CD4-positive, alpha-beta T cell treated with Interleukin-6 at 100 ng/mL for 8 hours (primary cell): ENCODE results near the gene TMEM178B.
"Not testable (repeated sequence)": the region's sequence is repeated elsewhere in the genome, so short reads cannot be mapped to it uniquely, and the experiment has no call there.

Experiments used
- DNase-seq: peaks from one replicate; pipeline ENCODE4 v3.0.0-alpha.2; 2020; ENCODE audit warnings: mixed read lengths, low spot score

Gene TMEM178B

DNA sequence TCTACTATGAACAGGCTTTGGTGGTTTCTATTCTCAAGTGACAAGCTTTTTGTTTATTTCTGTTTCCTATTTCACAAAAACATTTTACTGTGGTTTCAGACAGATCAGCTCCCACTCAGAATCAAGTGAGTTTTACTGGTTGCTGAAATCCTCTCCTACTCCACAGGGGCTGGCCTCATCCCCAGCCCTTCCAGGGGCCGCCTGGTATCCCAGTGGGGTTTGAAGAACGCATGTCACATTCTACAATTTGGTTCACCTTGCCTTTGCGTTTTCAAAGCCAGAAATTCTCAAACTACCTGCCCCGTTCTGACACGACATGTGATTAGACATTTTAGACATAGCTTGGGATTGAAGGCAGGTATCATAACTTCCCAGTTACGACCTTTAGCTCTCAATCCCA, 316.5 kb downstream of the TMEM178B start:
- DNase-seq = no peak

DNA sequence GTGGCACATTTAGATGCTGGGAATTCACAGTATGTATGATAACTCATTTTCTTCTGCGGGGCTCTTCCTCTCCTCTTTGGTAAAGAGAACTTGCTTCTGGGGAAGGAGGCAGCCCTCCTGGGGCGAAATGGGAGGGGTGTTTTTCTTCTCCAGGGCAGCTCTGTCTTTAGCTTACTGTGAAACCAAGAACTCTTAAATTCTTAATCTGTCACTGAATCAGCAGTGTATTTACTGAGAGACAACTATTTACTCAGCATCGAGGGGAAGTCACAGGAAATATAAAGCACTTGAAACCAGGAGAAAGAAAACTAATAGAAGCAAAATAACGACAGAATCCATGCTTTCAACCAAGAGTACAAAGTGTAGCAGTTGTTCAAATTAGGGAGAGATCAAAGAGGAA, 319.2 kb downstream of the TMEM178B start:
- no peak for DNase-seq

GRCh38 chr7:141397236-141398163, 323.6 kb downstream of the TMEM178B start:
- no peak for DNase-seq

DNA sequence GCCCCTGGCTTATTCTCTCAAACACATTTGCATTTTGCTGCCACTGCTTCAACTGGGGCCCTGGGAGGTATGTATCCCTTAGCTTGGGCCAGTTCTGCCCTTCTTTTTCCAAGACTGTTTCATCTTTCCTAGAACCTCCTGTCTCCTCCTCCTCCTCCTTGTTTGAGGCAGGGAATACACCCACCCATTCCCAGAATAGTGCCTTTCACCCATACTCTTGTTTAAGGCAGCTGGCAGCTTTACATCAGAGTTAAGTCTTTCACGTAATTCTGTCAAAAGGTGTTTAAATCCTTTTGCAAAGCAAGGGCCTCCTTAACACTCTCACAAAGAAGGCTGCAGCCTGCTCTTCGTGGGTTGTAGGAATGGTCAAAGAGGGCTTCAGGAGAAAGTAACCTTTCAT, 326.5 kb downstream of the TMEM178B start:
- DNase-seq = no peak

- DNase-seq = no peak
These were observed 328.6 kb downstream of the TMEM178B start for GRCh38 chr7:141402277-141402996.

DNA sequence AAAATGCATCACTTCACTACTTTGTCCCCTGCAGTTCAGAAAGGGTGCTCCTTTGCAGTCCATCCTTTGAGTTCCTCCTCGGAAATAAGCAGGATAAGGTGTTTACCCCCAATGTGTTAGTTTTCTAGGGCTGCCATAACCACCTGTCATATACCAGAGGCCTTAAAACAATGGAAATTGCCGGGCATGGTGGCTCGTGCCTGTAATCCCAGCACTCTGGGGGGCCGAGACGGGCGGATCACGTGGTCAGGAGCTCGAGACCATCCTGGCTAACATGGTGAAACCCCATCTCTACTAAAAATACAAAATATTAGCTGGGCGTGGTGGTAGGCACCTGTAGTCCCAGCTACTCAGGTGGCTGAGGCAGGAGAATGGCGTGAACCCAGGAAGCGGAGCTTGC, 330.0 kb downstream of the TMEM178B start:
- DNase-seq = not testable (repeated sequence)

DNA sequence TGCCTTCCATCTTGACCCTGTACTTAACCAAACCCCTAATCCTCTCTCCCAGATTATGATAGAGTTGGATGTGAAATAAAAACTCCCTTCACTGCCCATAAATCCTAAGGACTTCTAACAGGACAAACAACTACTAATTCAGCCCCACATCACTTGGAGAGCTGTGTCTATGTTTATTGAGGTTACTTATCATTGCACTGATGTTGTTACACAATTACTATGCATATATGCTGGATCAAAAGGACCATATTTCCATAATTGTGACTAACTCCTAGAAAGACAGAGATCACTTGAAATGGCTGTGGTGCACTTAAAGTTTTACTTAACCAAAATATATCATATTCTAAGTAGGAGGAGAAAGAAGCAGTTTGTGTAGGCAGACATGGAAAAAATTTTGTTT, 332.5 kb downstream of the TMEM178B start:
- DNase-seq = no peak

DNA sequence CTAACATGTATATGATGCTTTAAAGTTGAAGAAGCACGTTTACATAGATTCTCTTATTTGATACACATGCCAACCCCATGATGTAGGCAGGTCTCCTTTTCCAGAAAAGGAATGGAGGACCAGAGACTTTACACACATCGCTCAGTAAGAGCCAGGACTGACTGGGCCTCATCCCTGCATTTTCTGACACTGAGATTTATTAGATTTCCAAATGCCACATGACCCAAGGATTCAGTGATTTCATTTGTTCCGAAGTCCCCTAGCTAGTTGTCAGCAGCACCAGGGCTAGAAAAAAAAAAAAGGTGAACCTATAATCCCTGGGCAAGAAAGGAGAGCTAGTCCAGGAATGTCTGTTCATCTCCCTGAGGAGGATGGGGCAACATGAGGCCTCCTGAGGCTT, 334.0 kb downstream of the TMEM178B start:
- no peak for DNase-seq

- DNase-seq = no peak
These were observed 334.6 kb downstream of the TMEM178B start for GRCh38 chr7:141408440-141408839.

- no peak for DNase-seq
These were observed 335.4 kb downstream of the TMEM178B start for GRCh38 chr7:141409219-141409618.

GRCh38 chr7:141409801-141410329, 336.0 kb downstream of the TMEM178B start:
- DNase-seq = no peak

DNA sequence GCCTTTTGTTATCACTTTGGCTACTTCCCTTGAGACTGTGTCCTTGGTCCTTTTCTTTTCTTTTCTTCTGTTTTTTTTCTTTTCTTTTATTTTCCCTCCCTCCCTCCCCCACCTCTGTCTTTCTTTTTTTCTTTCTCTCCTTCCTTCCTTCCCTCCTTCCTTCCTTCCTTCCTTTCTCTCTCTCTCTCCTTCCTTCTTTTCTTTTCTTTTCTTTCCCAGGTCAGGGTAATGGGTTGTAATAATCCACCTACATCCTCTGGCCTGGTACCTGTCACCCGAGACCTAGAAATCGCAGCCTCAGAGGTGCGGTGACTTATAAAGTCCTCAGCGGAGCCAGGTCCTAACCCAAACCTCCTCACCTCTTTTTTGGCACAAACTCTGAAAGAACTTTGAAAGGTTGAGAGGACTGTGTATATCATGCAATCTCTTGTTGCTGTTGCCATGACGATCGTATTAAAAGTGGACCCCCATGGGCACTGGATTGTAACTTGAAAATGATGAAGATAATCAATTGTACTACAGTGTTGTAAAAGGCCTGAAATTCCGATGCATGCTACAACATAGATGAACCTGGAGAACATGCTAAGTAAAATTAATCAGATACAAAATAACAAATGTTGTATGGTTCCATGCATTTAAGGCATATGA, 336.6 kb downstream of the TMEM178B start:
- DNase-seq = no peak

DNA sequence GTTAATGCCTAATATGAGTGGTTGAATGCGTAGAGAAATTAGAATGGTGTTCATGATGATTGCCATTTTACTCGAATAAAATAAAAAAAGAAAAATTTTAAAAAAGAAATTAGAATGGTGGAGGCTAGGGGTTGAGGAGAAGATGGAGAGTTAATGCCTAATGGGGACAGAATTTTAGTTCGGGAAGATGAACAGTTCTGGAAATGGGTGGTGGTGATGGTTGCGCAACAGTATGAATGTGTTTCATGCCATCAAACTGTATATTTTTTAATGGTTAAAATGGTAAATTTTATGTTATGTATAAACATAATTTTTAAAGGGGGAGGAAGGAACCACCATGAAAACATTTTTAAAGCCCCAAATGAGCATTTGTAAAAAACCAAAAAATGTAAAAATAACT, 337.3 kb downstream of the TMEM178B start:
- no peak for DNase-seq

DNA sequence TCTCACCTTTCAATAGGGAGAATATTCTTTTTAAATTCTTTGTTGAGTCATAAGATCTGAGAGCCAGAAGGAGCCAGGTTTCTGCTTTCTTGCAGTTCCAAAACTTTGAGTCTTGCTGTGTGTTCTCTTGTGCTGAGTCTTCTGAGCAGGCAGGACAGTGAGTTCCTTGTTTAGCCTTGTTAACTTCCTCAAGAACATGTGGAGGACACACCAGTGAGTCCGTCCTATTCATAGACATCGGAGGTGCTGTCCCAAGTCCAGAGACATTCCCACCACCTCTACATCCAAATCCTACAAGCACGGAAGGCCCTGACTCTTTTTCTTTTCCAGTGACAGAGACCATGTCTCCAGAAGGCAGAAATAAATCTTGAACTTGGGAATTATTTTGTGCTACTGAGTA, 342.1 kb downstream of the TMEM178B start:
- no peak for DNase-seq

DNA sequence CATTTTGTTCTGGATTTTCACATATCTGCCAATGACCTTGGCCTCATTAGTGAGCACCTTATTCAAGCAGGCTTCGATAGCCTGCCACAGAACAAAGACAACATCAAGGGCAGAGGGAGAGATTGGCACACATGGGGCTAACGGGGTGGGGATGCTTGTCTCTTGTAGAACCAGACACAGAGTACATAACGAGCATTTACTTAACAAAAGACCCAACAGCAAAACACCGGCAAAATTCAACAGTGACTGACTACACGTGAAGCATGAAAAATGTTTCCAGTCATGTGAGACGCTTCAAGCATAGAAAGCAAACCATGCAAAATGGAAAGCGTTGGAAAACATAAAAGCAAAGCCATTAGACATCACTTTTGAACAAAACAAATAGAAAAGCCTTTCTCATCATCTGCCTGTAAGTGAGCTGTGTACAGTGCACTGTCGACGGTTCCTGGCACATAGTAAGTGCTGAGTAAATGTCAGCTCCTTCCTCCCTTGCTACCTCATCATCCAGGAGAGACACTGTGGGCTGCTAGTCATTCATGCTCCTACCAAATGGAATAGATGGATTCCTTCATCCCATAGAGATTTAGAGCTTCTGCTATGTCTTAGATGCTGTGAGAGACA, 342.9 kb downstream of the TMEM178B start:
- DNase-seq = no peak

DNA sequence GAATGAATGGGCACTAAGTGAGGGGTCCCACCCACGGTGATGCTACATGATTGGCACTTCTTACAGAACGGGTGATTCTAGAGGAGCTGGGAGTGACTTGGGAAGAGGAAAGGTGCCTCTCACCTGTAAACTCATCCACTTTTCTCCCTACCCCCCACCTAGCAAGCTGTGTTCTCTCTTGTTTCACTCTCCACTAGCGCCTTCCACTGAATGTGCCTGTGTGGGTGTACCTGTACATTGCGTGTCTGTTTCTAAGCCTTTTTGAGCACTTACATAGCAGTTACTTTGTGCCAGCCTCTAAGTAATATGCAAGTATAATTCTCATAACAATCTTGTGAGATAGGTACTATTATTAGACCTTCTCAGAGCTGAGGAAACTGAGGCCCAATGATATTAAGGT, 343.6 kb downstream of the TMEM178B start:
- no peak for DNase-seq

DNA sequence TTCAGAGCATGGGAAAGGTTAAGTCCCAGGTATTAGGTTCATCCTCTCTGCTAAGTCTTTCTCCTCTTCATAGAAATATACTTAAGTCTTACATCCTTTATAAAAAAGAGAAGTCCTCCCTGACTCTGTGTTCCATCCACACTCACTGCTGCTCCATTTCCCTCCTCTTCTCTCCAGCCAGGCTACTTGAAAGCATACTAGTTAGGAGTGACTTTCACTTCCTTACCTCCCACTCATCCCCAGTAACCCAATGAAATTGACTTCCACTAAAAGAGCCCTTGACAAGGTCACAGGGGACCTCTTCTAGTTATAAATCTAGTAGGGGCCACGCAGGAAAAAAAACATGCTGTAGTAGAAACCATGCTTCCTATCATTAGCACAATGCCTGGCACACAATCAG, 344.2 kb downstream of the TMEM178B start:
- DNase-seq = no peak

DNA sequence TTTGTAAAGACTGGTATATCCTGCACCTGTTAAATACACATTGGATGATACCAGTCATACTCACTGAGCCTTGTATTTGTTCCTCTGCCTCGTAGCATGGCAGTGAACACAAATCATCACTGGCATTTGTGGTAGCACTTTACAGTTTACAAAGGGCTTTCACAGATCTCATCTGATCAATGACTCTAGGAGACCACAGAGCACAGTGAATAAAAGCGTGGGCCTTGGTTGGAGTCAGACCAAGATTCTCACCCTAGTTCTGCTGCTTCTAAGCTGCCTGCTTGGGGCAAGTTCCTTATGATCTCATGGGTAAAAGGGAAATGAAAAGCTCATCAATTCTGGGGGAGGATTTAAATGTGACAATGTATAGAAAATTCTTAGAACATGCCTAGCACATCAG, 347.4 kb downstream of the TMEM178B start:
- no peak for DNase-seq

DNA sequence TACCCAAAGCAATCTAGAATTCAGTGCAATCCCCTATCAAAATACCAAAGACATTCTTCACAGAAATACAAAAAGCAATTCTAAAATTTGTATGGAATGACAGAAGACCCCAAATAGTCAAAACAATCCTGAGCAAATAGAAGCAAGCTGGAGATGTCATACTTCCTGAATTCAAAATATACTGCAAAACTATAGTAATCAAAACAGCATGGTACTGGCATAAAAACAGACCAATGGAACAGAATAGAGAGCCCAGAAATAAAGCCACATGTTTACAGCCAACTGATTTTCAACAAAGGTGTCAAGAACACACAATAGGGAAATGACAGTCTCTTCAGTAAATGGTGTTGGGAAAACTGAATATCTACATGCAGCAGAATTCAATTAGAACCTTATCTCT, 353.3 kb downstream of the TMEM178B start:
- no peak for DNase-seq

DNA sequence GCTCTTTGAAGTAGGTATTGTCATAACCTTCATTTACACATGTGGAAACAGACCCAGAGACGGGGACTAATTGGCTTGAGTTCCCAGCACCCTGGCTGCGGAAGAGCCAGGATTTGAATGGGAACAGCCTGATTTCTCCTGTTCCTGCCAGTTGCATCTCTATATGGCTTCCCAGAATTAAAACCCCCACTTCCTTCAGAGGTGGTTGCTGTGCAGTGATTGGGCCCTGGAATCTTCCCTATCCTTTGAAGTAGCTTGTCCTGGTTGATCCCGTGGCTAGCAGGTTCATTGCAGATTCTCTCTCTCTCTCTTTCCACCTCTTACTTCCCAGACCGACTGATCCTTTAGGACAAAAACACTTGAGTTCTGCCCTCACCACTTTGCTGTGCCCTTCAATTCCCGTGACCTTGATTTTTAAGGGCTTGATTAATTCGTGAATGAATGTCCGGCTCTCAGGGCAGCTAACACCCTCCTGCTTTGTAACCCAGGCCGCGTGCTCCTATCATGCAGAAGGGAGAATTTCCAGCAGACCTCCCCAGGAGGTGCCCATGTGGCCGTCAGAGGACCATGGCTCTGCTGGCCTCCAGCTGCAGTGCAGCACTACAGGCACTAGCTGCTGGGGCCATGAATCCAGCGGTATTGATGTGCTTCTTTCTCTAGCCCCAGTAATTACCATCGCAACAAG, 356.7 kb downstream of the TMEM178B start:
- no peak for DNase-seq

GRCh38 chr7:141431140-141431479, 357.2 kb downstream of the TMEM178B start:
- no peak for DNase-seq

DNA sequence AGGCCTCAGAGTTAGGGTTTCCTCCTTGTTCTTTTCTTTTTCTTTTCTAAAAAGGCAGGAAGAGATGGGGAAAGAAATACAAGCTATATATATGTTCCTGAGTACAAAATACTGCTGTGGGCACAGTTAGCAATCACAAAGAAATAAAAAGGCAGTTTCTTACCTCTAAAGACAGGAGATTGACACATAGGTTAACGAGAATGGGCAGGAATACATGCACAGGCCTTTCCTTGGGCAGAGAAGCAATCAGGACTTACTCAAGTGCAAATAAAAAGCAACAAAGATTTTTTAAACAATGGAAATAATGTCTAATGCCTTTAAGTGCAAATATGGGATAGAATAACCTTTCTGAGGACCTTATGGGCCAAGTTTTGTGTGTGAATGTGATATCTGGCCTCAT, 357.8 kb downstream of the TMEM178B start:
- no peak for DNase-seq
